Lower lobe of right lung (tissue), 2 donors: Measurements from ENCODE around the gene SLC4A7. TPM values are rescaled to one million over a fixed set of nuclear protein-coding genes. Genes with fewer than 3 reads are reported as not detected.

Source experiments
- ATAC-seq, 2 donors: fragments of 200-7000 bp; cut with Tn5 transposase; one replicate each; pipeline ENCODE4 v1.9.1; 2020 to 2022; ENCODE audit warnings: mild to moderate bottlenecking in 2 of 2, moderate library complexity in 2 of 2
- DNase-seq: peaks from one replicate; pipeline ENCODE4 v3.0.0-alpha.2; 2020
- H3K27ac ChIP-seq: fragments of 200-600 bp; one replicate; pipeline ENCODE4 v1.8.0; 2022
- H3K27me3 ChIP-seq: fragments of 200-600 bp; one replicate; pipeline ENCODE4 v1.8.0; 2022; ENCODE audit warnings: low read depth
- H3K36me3 ChIP-seq: fragments of 200-600 bp; one replicate; pipeline ENCODE4 v1.8.0; 2022; ENCODE audit warnings: mild to moderate bottlenecking
- H3K4me1 ChIP-seq: fragments of 200-600 bp; one replicate; pipeline ENCODE4 v1.8.0; 2022
- H3K4me3 ChIP-seq: fragments of 200-600 bp; one replicate; pipeline ENCODE4 v1.8.0; 2022; ENCODE audit warnings: mild to moderate bottlenecking
- H3K9me3 ChIP-seq: fragments of 200-600 bp; one replicate; pipeline ENCODE4 v1.8.0; 2022
- CTCF ChIP-seq: fragments of 200-600 bp; IDR thresholded peaks from one replicate; pipeline ENCODE4 v1.8.0; 2022; ENCODE audit warnings: antibody characterized with exemption, mild to moderate bottlenecking
- intact Hi-C: fragments of 100-400 bp; cut with DNase I; formaldehyde crosslinking; loops from one replicate; pipeline ENCODE4 v1.11.0; 2022
- total RNA-seq: library from RNA; stranded (reverse); fragmentation: NEBNext Ultra II Directional; extraction: Animal tissue kit (Norgen Biotek cat#: 25700); gene quantifications from one replicate; pipeline ENCODE4 v1.2.1, GENCODE V29; 2021
- donor health status: DM: no; HTN: yes; CAD: no; lungs with severe emphysema.

The SLC4A7 gene
- total RNA-seq, 1 donor from 2014 or later = 17.2 TPM

DNA sequence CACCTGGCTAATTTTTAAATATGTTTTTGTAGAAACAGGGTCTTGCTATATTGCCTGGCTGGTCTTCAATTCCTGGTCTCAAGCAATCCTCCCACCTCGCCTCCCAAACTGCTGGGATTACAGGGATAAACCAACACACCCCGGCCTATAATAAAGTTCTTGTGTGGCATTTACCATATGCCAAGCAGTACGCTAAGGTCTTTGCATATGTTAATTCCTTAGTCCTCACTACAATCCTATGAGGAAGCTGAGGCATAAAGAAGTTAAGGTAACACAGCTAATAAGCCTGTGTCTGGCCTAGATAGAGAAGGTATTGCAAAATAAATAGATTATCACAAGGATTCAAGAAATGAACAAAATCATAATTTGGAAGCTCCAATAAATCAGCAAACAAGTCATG lies 17.6 kb upstream of the SLC4A7 start:
- intact Hi-C loops = no loop called here
- DNase-seq = no peak
- TF ChIP-seq CTCF = no peak

GRCh38 chr3:27500986-27501385 lies 16.8 kb upstream of the SLC4A7 start:
- no peaks in the 10 kb centered on the region for H3K27me3 ChIP-seq
- no peaks in the 10 kb centered on the region for H3K36me3 ChIP-seq
- H3K4me3 ChIP-seq = no peak overlapping the region
- DNase-seq (no peak), ATAC-seq (no peak)
- no peak for TF ChIP-seq CTCF
- H3K27ac ChIP-seq = no peak overlapping the region
- H3K9me3 ChIP-seq = no peaks in the 10 kb centered on the region
- intact Hi-C loops = no loop called here
- no peaks in the 10 kb centered on the region for H3K4me1 ChIP-seq

More for the DNA sequence above, 17.6 kb upstream of the SLC4A7 start:
- Histone ChIP-seq H3K36me3 (no peaks in the 10 kb centered on the region), H3K9me3 (no peaks in the 10 kb centered on the region), H3K27me3 (no peaks in the 10 kb centered on the region), H3K27ac (no peak overlapping the region), H3K4me1 (no peaks in the 10 kb centered on the region), H3K4me3 (no peak overlapping the region)
- no peak for ATAC-seq

DNA sequence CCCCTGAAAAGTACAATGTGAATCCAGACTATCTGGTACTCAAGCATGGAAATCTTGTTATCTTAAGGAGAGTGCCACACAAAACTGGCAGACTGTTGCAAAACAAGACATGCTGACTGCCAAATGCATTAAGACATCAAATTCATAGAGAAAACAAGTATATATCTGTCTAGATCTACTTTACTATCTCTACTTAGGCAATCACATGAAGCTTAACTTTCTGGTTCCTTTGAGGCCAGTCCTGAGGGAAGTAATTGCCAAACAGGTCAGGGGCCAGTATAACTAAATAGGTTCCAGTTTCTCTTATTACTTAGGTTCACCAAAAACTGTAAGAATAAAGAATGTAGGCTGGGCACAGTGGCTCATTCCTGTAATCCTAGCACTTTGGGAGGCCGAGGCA lies 15.9 kb upstream of the SLC4A7 start:
- intact Hi-C loops = no loop called here
- Histone ChIP-seq H3K36me3 (no peaks in the 10 kb centered on the region), H3K27ac (no peak overlapping the region), H3K4me1 (no peaks in the 10 kb centered on the region), H3K27me3 (no peaks in the 10 kb centered on the region), H3K4me3 (no peak overlapping the region), H3K9me3 (no peaks in the 10 kb centered on the region)
- no peak for TF ChIP-seq CTCF
- DNase-seq (no peak), ATAC-seq (no peak)

GRCh38 chr3:27494784-27495183 lies 10.6 kb upstream of the SLC4A7 start:
- Histone ChIP-seq H3K27me3 (no peaks in the 10 kb centered on the region), H3K4me1 (no peaks in the 10 kb centered on the region), H3K27ac (no peak overlapping the region), H3K36me3 (no peaks in the 10 kb centered on the region), H3K9me3 (no peaks in the 10 kb centered on the region), H3K4me3 (no peak overlapping the region)
- intact Hi-C loops = no loop called here
- DNase-seq (no peak), ATAC-seq (no peak)
- TF ChIP-seq CTCF = no peak

GRCh38 chr3:27488821-27489220 lies 4.6 kb upstream of the SLC4A7 start:
- TF ChIP-seq CTCF = no peak
- intact Hi-C loops = no loop called here
- DNase-seq (no peak), ATAC-seq (no peak)
- Histone ChIP-seq H3K27me3 (no peaks in the 10 kb centered on the region), H3K9me3 (no peaks in the 10 kb centered on the region), H3K4me3 (no peak overlapping the region), H3K4me1 (no peaks in the 10 kb centered on the region), H3K27ac (no peak overlapping the region), H3K36me3 (no peaks in the 10 kb centered on the region)

- no peak overlapping the region for H3K27ac ChIP-seq
- no peak overlapping the region for H3K4me3 ChIP-seq
- no peak for ATAC-seq
- intact Hi-C loops = no loop called here
- no peaks in the 10 kb centered on the region for H3K36me3 ChIP-seq
- no peaks in the 10 kb centered on the region for H3K27me3 ChIP-seq
- no peaks in the 10 kb centered on the region for H3K9me3 ChIP-seq
- DNase-seq = no peak
- H3K4me1 ChIP-seq = peaks cover 6% of the 10 kb centered on the region
- TF ChIP-seq CTCF = no peak
Measured at GRCh38 chr3:27487383-27487782, 3.2 kb upstream of the SLC4A7 start.
